ENCODE data around the gene CDH3.

- no peak for TF ChIP-seq CTCF (IDR thresholded peaks at IDR 0.05; ENCODE audit: low read length)
- TF ChIP-seq EZH2 (optimal IDR thresholded peaks at IDR 0.05; ENCODE audit: low read depth, low read length): no peak
Measured at GRCh38 chr16:68728523-68728922, 83.4 kb downstream of the CDH3 start.

All from MM.1S (cell line).